Measurements from ENCODE around the gene HOXB8. TPM values are rescaled to one million over a fixed set of nuclear protein-coding genes. Genes with fewer than 3 reads are reported as not detected.

Gene HOXB8
- total RNA-seq, 1 donor from 2014 or later, result not detected

GRCh38 chr17:48647103-48647962, 32.2 kb upstream of the HOXB8 start:
- TF ChIP-seq, protein P1, sequence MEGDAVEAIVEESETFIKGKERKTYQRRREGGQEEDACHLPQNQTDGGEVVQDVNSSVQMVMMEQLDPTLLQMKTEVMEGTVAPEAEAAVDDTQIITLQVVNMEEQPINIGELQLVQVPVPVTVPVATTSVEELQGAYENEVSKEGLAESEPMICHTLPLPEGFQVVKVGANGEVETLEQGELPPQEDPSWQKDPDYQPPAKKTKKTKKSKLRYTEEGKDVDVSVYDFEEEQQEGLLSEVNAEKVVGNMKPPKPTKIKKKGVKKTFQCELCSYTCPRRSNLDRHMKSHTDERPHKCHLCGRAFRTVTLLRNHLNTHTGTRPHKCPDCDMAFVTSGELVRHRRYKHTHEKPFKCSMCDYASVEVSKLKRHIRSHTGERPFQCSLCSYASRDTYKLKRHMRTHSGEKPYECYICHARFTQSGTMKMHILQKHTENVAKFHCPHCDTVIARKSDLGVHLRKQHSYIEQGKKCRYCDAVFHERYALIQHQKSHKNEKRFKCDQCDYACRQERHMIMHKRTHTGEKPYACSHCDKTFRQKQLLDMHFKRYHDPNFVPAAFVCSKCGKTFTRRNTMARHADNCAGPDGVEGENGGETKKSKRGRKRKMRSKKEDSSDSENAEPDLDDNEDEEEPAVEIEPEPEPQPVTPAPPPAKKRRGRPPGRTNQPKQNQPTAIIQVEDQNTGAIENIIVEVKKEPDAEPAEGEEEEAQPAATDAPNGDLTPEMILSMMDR (IDR thresholded peaks at IDR 0.05; ENCODE audit: insufficient read depth, low read depth, low read length), result no peak
- TF ChIP-seq EZH2 (IDR thresholded peaks at IDR 0.05; ENCODE audit: insufficient read depth, low read length), result peak; percentile 42

DNA sequence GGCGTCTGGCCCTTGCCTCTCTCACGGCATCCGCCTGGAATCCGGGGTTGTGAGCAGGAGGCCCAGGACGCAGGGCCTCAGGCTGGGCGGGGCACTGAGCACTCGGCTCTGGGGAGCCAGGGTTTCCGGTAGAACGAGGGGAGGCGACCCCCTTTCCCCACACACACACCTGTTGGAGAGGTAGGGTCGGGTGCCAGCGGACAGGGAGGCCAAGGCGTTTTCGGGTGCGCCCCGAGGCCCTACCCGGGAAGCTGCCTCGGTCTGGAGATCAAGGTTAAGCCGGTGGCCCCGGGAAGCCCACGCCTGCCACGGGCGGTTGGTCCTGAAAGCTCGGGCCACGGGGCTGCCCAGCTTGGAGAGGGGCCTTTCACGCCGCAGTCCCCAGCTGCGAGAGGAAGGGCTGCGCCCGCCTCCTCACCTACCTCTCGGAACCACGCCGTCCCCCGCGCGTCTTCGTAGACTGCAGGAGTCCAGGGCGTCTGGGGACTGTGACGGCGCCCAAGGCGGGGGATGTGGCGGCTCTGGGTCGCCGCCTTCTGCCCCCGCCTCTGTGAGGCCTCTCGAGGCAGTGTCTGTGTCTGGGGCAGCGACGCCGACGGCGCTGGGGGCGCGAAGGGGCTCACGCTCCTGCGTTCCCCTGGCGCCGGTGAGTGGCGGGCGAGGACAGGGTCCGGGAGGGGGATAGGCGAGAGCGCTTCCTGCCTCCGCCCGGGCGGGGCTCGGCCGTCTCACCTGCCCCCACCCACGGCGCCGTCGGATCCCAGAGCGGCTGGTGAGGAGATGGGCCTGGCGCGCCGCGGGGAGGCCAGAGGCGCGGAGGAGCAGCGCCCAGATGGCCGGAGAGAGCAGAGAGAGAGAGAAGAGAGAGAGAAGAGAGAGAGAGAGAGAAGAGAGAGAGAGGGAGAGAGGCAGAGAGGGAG, 31.4 kb upstream of the HOXB8 start:
- H3K4me3 ChIP-seq (ENCODE audit: insufficient read depth, low read depth, low read length), result no peak overlapping the region
- no peak overlapping the region for H2AFZ ChIP-seq (ENCODE audit: low read depth, low read length)
- peaks cover 71% of the 10 kb centered on the region for H3K27me3 ChIP-seq (ENCODE audit: insufficient read depth, low read length)
- Mint-ChIP-seq H3K4me3 (ENCODE audit: unreplicated experiment) (no peak overlapping the region), H3K36me3 (ENCODE audit: low read depth, unreplicated experiment) (peaks cover 2% of the 10 kb centered on the region), H3K27me3 (ENCODE audit: low read depth, unreplicated experiment) (peaks cover 82% of the 10 kb centered on the region), H3K9me3 (ENCODE audit: unreplicated experiment) (peaks cover 13% of the 10 kb centered on the region), H3K4me1 (ENCODE audit: low read depth, unreplicated experiment) (no peaks in the 10 kb centered on the region), H3K27ac (ENCODE audit: unreplicated experiment) (no peak overlapping the region)
- TF ChIP-seq EZH2 (IDR thresholded peaks at IDR 0.05; ENCODE audit: insufficient read depth, low read length), result peak; percentile 85
- TF ChIP-seq, protein P1 (IDR thresholded peaks at IDR 0.05; ENCODE audit: insufficient read depth, low read depth, low read length), result no peak
- H3K27ac ChIP-seq (ENCODE audit: low read depth, low read length), result no peak overlapping the region
- FAIRE-seq (no peak), DNase-seq (ENCODE audit: low read depth) (no peak)
- no peaks in the 10 kb centered on the region for H3K36me3 ChIP-seq (ENCODE audit: insufficient read depth, low read length)
- H3K79me2 ChIP-seq (ENCODE audit: insufficient read depth, low read length), result no peaks in the 10 kb centered on the region
- no peak overlapping the region for H3K9ac ChIP-seq (ENCODE audit: low read length)
- H4K20me1 ChIP-seq (ENCODE audit: insufficient read depth, low read length), result no peaks in the 10 kb centered on the region
- no peaks in the 10 kb centered on the region for H3K4me1 ChIP-seq (ENCODE audit: insufficient read depth, low read length)
- H3K4me2 ChIP-seq (ENCODE audit: low read length), result no peak overlapping the region
- H3K9me3 ChIP-seq (ENCODE audit: insufficient read depth, low read depth, low read length), result peaks cover 10% of the 10 kb centered on the region

More at GRCh38 chr17:48647103-48647962, 32.2 kb upstream of the HOXB8 start:
- Mint-ChIP-seq H3K27me3 (ENCODE audit: low read depth, unreplicated experiment) (peaks cover 80% of the 10 kb centered on the region), H3K4me3 (ENCODE audit: unreplicated experiment) (peak overlapping the region; percentile 31), H3K9me3 (ENCODE audit: unreplicated experiment) (peaks cover 11% of the 10 kb centered on the region), H3K4me1 (ENCODE audit: low read depth, unreplicated experiment) (no peaks in the 10 kb centered on the region), H3K27ac (ENCODE audit: unreplicated experiment) (no peak overlapping the region), H3K36me3 (ENCODE audit: low read depth, unreplicated experiment) (no peaks in the 10 kb centered on the region)
- no peak for FAIRE-seq
- no peaks in the 10 kb centered on the region for H4K20me1 ChIP-seq (ENCODE audit: insufficient read depth, low read length)
- no peaks in the 10 kb centered on the region for H3K79me2 ChIP-seq (ENCODE audit: insufficient read depth, low read length)
- no peak for DNase-seq (ENCODE audit: low read depth)
- H3K4me2 ChIP-seq (ENCODE audit: low read length), result peak overlapping the region; percentile 66
- no peak overlapping the region for H3K4me3 ChIP-seq (ENCODE audit: insufficient read depth, low read depth, low read length)
- no peak overlapping the region for H3K27ac ChIP-seq (ENCODE audit: low read depth, low read length)
- peaks cover 62% of the 10 kb centered on the region for H3K27me3 ChIP-seq (ENCODE audit: insufficient read depth, low read length)
- no peaks in the 10 kb centered on the region for H3K36me3 ChIP-seq (ENCODE audit: insufficient read depth, low read length)
- peak overlapping the region; percentile 56 for H2AFZ ChIP-seq (ENCODE audit: low read depth, low read length)
- H3K9me3 ChIP-seq (ENCODE audit: insufficient read depth, low read depth, low read length), result peaks cover 5% of the 10 kb centered on the region
- no peaks in the 10 kb centered on the region for H3K4me1 ChIP-seq (ENCODE audit: insufficient read depth, low read length)
- H3K9ac ChIP-seq (ENCODE audit: low read length), result no peak overlapping the region

Measured in astrocyte (in vitro differentiated cells and primary cell).